ENCODE measurements around the gene RAB15.
"Not testable (repeated sequence)": the region's sequence is repeated elsewhere in the genome, so short reads cannot be mapped to it uniquely, and the experiment has no call there.

The RAB15 gene

DNA sequence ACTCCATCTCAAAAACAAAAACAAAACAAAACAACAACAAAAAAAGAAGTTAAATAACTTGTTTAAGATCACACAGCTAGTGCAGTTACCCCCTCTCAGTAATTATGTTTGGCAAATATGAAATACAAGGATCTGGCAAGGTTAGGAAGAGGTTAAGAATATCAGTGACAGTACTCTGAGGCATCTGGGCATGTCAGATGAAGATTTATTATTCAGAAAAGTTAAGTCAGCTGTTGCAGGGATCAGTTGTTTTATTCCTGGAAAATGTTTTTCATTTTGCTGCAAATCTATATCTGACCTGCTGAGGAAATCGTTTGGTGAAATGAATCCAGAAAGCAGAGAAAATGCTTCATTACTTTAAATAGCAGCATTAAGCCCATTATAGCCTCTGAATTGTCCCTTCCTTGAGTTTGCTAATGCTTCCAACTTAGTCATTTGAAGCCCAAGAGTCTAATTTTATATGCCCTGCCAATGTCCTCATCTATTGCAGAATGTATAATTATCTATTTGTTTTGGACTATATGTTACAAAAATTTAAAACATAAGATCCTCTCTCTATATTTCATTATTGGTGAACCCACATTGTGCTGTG is 37.7 kb downstream of the RAB15 start:
- no peak for DNase-seq

DNA sequence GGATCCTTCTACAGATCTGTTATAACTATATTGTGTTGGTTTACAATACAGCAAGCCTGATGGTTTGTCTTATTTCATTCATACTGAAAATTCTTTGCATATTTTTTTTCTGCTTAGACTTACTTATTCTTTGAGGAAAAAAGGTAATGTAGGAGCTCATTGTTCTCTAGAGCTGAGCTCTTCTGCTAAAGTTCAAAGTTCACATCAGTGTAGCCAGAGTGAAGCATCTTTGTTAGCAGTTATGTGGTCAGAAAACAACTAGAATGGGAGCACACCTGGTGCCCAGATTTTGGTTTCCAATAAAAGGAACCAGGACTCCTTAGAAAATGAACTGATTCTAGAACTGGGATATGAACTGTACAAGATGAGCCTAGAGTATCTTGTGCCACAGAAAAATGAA is 39.9 kb downstream of the RAB15 start:
- DNase-seq: no peak

DNA sequence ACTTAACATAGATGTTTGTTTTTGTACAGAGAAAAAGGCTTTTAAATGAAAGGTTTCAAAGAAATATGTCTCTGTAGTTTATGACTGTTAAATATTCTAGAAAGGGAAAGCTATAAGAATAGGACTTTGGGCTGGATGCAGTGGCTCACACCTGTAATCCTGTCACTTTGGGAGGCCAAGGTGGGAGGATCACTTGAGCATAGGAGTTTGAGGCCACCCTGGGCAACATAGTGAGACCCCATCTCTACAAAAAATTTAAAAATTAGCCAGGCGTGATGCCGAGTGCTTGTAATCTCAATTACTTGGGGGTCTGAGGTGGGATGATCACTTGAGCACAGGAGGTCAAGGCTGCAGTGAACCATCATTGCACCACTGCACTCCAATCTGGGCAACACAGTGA is 41.0 kb downstream of the RAB15 start:
- no peak for DNase-seq

DNA sequence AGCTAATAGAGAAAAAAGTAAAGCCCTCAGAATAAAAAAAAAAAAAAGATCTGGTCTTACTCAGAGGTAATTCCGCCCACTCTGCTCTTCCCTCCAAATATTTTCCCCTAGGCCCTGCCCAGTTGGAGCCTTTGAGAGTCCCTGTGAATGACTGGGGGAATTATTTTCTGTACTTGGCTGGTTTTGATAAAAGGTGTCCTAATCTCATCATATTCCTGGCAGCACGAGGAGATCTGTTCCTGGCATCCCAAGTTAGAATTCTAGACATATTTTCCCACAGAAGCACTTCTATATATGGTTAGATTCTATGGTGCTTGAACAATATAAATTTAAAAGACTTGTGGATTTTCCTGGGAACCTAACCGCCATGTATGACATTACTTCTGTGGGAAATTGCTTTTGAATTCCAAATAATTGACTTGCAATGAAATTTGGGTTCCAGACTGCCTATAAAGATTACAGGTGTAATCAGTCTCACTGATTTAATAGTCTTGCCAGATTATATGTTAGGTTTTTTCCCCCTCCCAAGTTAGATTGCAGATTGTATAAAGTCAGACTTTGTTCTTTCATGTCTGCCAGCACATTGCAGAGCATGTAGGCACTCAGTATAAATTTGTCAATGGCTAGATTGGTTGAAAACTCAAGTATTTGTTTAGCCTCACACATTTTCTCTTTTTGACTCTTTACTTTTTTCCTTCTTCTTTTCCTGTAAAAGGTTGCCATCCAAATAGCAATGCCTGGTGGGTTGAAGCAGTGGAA is 41.9 kb downstream of the RAB15 start:
- no peak for DNase-seq

DNA sequence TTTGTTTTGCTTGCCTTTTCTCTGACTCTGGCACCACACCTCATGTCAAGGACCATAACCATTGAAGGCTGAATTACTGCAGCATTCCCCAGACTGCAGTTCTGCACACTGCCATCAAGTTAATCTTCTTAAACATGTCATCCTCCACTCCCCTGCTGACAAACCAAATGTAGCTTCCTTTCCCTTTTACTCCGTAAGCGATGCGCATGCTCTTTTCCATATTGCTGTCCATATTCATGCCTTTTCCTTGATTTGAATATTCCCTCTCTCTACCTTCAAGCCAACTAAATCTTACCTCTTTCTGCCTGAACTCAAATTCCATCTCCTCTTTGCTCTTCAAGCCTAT is 43.1 kb downstream of the RAB15 start:
- no peak for DNase-seq

DNA sequence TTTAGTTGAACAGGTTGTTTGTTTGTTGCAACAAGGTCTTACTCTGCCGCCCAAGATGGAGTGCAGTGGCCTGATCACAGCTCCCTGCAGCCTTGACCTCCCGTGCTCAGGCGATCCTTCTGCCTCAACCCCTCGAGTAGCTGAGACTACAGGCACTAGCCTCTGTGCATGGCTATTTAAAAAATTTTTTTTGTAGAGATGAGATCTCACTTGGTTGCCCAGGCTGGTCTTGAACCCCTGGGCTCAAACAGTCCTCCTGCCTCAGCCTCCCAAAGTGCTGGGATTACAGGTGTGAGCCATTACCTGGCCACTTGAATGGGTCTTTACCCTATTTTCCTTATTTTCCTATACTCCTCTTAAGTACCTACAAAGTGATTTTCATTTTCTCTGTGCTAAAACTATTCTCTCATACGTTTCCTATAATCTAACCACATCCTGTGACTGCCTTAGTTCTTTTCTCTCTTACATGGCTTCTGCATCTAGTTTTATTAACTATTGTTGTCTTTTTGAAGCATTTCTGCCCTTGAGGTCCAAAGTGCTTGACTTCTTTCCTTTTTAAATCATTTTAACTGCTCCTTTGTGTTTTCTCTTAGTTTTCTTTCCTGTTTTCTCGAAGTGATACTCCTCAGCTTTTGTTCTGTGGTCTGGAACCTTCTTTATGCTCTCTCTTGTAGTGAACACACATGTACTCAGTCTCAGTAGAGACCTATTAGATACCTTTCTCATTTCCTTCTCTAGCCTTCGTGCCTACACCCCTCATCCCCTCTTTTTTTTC is 43.7 kb downstream of the RAB15 start:
- DNase-seq: no peak

DNA sequence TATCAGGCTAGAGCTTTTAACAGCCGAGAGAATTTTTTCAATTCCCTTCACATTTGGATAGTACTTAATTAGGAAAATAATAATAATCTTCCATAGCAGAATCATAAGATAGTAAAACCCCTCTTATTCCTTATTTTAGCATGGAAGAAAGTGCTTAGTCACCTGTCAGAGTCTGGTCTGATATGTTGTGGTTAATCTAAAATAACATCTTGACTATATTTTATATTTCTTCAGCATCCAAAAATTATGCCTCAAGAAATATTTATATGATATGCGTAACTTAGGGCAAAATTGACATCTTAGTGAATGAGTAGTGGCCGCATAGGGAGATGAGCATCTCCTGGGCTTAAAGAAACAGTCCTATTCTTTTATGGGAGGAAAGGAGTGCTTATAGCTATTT is 45.1 kb downstream of the RAB15 start:
- no peak for DNase-seq

DNA sequence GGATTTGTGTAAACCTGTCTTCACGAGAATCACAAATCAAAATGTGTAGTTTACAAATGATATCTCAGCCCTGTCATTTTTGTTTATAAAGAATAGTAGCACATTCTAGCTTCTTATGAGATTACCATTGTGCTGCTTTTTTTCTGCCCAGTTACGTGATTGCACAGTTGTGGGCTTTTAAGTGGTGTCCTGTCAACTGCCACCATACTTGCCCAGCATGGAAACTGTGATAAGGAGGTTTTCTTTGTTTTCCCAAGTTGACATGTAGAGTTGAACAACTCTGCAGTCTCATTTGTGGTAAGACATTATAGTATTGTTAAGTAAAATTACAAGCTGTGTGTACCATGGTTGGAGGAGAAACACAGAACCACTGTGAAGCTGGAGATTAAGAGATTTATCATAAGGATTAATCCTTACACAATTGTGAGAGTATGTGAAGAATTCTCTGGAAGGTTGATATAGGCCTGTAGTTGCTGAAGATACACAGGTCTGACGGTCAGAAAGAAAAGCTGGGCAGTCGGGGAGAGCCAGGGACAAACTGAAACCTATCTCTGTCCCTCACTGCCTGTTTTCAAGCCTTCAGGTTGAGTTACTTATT is 45.6 kb downstream of the RAB15 start:
- DNase-seq: no peak

DNA sequence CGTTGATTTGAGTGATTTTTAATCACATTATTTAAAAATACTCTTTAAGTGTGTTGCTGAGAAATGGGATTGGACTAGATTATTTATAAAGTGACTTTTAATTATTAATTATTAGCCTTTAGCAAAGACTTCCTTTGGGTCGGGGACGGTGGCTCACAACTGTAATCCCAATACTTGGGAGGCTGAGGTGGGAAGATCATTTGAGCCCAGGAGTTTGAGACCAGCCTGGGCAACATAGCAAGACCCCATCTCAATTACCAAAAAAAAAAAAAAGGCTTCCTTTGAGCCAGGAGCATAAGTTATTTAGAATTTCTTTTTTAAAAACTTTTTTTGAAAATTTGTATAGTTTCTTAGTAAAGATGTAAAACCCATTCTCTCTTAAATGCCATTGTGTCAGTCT is 49.1 kb downstream of the RAB15 start:
- DNase-seq: no peak

DNA sequence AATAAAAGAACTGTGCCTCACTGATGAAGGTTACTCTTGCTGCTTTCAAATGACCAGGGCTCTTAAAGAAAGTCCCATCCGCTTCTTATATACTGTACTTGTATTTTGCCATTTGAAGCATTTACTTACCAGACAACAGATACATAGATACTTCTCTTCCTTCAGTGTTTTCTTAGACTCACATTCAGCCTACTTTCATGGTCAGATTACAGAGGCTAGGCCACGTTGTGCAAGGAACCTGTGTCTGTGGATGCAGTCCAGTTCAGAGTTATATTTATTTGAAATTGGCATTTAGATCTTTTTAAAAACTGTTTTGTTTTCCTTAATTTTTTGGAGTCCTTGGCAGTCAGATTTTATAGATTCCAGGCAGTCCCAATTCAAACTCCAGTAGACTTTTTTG is 51.7 kb downstream of the RAB15 start:
- no peak for DNase-seq

DNA sequence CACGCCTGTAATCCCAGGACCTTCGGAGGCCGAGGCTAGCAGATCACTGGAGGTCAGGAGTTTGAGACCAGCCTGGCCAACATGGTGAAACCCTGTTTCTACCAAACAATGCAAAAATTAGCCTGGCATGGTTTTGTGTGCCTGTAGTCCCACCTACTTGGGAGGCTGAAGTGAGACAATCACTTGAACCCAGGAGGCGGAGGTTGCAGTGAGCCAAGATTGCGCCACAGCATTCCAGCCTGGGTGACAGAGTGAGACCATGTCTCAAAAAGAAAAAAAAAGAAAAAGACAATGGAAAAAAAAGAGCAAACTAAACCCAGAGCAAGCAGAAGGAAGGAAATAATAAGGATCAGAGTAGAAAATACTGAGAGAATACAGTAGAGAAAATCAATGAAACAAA is 52.5 kb downstream of the RAB15 start:
- no peak for DNase-seq

DNA sequence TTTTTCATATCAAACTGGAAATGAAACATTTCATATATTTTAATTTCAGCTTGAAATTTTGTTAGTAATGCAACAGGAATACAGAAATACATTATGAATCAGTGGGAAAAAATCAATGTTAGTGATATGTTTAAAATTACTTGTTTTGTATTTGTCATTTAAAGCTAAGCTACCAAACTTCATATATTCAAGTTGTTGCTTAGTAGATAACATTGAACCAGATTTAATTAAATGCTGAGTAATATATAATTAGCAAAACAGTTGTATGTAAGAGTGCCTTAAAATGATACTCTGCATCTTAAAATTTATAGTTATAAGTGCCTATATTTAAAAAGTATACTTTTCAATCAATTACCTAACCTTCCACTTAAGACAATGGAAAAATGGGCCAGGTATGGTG is 52.9 kb downstream of the RAB15 start:
- no peak for DNase-seq

DNA sequence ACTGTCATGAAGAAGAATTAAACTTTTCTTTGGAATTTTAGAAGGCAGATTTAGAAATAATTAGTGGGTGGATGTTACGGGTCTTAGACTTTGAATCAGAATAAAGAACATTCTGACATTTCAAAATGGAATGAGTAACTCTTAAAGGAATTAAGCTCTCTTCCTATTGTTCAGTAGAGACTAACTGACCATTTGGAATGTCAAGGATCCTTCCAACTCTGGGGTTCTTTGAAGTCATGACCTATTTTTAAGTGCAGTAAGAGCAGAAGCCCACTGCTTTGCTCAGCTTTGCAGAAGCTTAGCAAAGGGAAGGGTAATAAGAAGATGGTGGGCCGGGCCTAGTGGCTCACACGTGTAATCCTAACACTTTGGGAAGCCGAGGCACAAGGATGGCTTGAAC is 53.9 kb downstream of the RAB15 start:
- no peak for DNase-seq

DNA sequence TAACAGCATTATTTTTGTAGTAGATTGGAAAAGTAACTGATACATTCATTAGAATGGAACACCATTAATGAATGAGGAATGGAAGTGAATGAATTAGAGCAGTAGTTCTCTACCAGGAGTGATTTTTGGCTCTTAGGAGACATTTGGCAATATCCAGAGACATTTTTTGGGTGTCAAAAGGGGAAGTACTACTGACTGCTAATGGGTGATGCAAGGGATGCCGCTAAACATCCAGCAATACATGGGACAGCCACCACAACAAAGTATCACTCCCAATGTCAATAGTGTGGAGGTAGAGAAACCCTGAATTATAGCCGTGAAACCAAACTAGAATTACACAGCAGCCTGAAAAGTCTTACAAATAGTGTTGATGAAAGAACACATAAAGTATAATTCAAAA is 56.3 kb downstream of the RAB15 start:
- no peak for DNase-seq

DNA sequence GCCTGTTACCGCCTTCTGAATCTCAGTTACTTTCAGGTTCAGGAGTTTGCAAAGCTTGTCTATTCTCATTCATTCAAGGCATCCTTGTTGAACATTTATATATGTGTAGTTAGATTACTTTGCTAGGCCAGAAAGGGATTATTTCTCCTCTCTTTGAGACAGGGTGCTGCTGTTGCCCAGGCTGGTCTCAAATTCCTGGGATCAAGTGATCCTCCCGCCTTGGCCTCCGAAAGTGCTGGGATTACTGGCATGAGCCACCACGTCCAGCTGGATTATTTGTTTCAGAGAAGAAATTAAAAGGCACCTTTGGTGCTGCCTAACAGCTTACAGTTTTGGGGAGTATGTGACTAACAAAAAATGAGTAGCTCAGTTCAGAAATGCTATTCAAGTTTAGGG is 57.1 kb downstream of the RAB15 start:
- no peak for DNase-seq

DNA sequence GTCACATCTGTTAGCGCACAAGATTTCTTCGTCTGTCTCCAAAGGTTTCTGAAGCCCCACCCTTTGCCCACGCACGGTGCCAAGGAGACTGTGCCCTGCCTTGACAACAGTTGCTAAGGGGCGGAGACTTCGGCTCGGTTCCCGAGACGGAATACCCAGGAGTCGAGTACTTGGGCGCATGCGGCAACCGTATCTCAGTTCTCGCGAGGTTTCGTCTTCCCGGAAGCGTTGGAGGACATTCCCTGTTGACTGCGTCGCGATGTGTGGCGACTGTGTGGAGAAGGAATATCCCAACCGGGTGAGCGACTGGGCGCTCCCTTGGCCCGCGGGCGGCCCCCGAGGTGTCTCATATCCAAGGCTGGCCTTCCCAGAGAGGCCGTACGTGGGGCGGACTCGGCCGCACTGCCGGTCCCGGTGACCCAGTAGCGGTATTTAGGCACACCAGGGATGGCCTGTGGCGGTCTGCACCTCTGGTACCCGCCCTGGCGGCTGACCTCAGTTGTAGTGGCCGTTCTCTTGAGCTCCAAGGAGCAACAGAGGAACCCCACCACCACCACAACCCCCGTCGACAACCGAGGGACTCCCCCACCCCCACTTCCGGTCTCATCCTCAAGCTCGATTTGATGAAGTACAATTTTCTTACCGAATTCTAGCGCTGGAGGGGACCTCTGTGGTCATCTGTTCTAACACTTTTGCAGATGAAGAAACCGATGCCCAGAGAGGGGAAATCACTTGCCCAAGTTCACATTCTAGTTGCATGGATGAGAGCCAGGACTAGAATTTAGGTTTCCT is 57.7 kb downstream of the RAB15 start, which contains the start of gene CHURC1:
Gene CHURC1, plus strand, starts transcription at position 219 of the 792 bp plus-strand sequence. Its CDS starts 41 bp downstream, at position 260.
- DNase-seq: peak; percentile 98

DNA sequence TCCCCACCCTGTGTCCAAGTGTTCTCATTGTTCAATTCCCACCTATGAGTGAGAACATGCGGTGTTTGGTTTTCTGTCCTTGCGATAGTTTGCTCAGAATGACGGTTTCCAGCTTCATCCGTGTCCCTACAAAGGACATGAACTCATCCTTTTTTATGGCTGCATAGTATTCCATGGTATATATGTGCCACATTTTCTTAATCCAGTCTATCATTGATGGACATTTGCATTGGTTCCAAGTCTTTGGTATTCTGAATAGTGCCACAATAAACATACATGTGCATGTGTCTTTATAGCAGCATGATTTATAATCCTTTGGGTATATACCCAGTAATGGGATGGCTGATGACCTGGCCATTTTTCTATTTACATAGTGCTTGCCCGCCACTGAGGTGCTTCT is 58.7 kb downstream of the RAB15 start:
- not testable (repeated sequence) for DNase-seq

DNA sequence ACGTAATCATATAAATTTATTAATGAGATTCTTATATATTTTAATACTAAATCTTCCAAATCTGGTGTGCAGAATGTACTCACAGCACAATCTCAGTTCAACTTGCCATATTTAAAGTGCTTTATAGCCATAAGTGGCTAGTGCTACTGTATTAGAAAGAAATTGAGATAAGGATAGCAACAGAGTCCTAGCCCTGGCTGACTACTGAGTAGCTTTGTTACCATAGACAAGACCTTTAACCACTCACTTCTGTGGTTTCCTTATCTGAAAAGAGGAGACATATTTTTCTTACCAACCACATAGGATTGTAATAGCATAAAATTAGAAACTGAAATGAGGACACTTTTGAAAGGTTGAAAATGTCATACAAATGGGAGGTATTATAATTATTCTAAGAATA is 59.9 kb downstream of the RAB15 start:
- no peak for DNase-seq

DNA sequence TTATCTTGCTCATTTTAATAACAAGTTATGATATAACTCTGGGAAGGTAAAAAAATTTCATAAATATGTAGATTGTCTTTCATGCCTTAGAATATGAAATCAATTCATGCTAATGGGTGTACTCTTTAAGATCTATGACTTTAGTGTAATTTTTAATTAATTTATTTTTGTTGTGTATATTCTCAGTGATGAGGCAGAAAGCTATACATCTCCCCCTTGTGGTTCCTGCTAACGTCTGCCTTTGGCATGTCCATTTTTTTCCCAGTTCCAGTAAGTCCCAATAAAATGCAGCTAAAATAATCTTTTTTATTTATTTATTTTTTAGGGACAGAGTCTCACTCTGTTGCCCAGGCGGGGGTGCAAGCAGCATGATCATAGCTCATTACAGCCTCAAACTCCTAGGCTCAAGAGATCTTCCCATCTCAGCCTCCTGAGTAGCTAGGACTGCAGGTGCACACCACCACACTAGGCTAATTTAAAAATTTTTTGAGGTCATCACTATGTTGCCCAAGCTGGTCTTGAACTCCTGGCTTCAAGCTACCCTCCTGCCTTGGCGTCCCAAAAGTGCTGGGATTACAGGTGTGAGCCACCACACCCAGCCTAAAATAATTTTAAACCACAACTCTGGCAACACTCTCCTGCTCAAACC is 61.2 kb downstream of the RAB15 start:
- no peak for DNase-seq

DNA sequence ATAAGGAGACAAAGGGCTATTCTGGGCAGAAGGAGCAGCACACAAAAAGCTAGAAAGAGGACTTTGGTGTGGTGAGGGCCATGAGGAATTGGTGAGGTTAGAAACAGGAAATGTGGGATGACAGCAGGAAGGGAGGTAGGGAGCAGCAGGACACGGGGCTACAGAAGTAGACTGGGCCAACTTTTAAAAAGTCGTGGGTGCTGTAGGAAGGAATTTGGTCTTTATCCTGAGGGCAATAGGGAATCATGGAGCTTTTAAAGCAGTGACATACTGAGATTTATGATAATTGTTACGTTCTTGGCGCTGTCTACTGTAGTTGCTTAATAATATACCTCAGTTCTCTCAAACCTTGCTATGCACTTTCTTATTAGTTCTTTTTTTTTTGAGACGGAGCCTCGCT is 66.1 kb downstream of the RAB15 start:
- no peak for DNase-seq

DNA sequence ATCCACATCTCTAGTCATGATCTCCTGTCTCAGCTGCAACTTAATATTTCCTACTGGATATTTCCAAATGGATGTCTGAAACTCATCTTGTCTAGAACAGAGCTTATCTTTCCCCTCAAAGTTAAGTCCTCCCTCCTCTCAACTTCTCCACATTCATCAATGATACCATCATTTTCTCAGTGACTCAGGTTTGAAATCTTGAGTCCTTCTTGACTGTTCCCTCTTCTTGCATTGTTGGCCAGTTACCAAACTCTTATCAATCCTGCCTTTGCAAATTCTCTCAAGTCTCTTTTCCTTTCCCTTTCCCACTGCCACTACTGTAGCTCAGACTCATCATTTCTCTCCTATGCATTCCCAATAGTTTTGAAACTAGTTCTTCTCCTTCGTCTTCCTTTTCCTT is 72.2 kb downstream of the RAB15 start:
- DNase-seq: no peak

Data from activated CD4-positive, alpha-beta T cell treated with anti-CD3 and anti-CD28 coated beads for 48 hours (primary cell).